HCT116 (cell line): ENCODE results near the gene MKI67.

Source experiments
- CTCF ChIP-seq, 3 experiments: fragments of 200-600 bp in 1 of 3; sonication (generic) in 1 of 3; IDR thresholded peaks in 2 of 3; conservative IDR thresholded peaks in 1 of 3; 2 replicates each; pipeline ENCODE4 v1.5.1; 2012 to 2017; ENCODE audit warnings: low read depth in 2 of 3, low read length in 2 of 3, antibody characterized with exemption in 1 of 3, borderline replicate concordance in 1 of 3, control low read depth in 1 of 3, mild to moderate bottlenecking in 1 of 3, mixed read lengths in 1 of 3, mixed run types in 1 of 3, moderate library complexity in 1 of 3; ENCODE audit not compliant: insufficient read depth in 1 of 3
- EZH2 ChIP-seq: fragments of 200-600 bp; sonication (generic); IDR thresholded peaks from 2 replicates; pipeline ENCODE4 v1.6.1; 2017; ENCODE audit warnings: antibody characterized with exemption, mixed run types
- EZH2phosphoT487 ChIP-seq: fragments of 200-600 bp; IDR thresholded peaks from 2 replicates; pipeline ENCODE4 v1.6.1; 2018; ENCODE audit warnings: antibody characterized with exemption, borderline replicate concordance
- JUND ChIP-seq: IDR thresholded peaks from 2 replicates; pipeline ENCODE4 v1.6.1; 2012
- POLR2A ChIP-seq: IDR thresholded peaks from 2 replicates; pipeline ENCODE4 v1.7.0; 2011; ENCODE audit warnings: borderline replicate concordance; ENCODE audit not compliant: insufficient read depth, insufficient read length; ENCODE audit errors: extremely low read depth
- POLR2AphosphoS5 ChIP-seq: IDR thresholded peaks from 2 replicates; pipeline ENCODE4 v1.6.1; 2011; ENCODE audit warnings: mild to moderate bottlenecking, low read depth, low read length, moderate library complexity
- RAD21 ChIP-seq: IDR thresholded peaks from 2 replicates; pipeline ENCODE4 v1.6.1; 2012; ENCODE audit warnings: low read depth, mild to moderate bottlenecking
- REST ChIP-seq: IDR thresholded peaks from 2 replicates; pipeline ENCODE4 v1.6.1; 2012; ENCODE audit warnings: low read depth
- SIN3A ChIP-seq: IDR thresholded peaks from 2 replicates; pipeline ENCODE4 v1.6.1; 2012; ENCODE audit warnings: low read depth
- TCF7L2 ChIP-seq: IDR thresholded peaks from 2 replicates; pipeline ENCODE4 v1.7.0; 2011; ENCODE audit warnings: borderline replicate concordance, inconsistent platforms; ENCODE audit not compliant: insufficient read depth, insufficient read length; ENCODE audit errors: extremely low read depth
- ZBTB33 ChIP-seq: IDR thresholded peaks from 2 replicates; pipeline ENCODE4 v1.6.1; 2011; ENCODE audit warnings: mild to moderate bottlenecking, low read length, moderate library complexity; ENCODE audit not compliant: insufficient replicate concordance; ENCODE audit errors: extremely low read depth

- no peak for TF ChIP-seq REST
- TF ChIP-seq POLR2A = no peak
- TF ChIP-seq POLR2AphosphoS5 = no peak
- TF ChIP-seq ZBTB33 = no peak
- TF ChIP-seq SIN3A = no peak
- no peak for TF ChIP-seq CTCF (IDR thresholded peaks at IDR 0.05 in 2 of 3, conservative IDR thresholded peaks at IDR 0.05 in 1 of 3; ENCODE audit: borderline replicate concordance in 1 of 3, insufficient read depth in 1 of 3, low read depth in 2 of 3, low read length in 2 of 3)
- TF ChIP-seq TCF7L2 = no peak
- TF ChIP-seq EZH2 = no peak
- no peak for TF ChIP-seq RAD21
- no peak for TF ChIP-seq JUND
- TF ChIP-seq EZH2phosphoT487 = no peak
Measured at GRCh38 chr10:128122931-128123330, 3.3 kb downstream of the MKI67 start.
